H1 (cell line): Measurements from ENCODE around the gene SCCPDH. TPM values are rescaled to one million over a fixed set of nuclear protein-coding genes. Genes with fewer than 3 reads are reported as not detected.

ENCODE experiments used
- CBX5 ChIP-seq: fragments of 300-800, 300-1000 bp; sonication (generic); IDR thresholded peaks from 2 replicates; pipeline ENCODE4 v1.7.1; 2016; ENCODE audit warnings: antibody characterized with exemption, low read length, low read depth
- CHD7 ChIP-seq: fragments of 300-600 bp; sonication (generic); IDR thresholded peaks from 2 replicates; pipeline ENCODE4 v1.7.1; 2012; ENCODE audit warnings: low read length, moderate library complexity, mild to moderate bottlenecking, inconsistent platforms; ENCODE audit not compliant: insufficient replicate concordance
- E2F6 ChIP-seq: IDR thresholded peaks from 2 replicates; pipeline ENCODE4 v1.6.1; 2012; ENCODE audit warnings: inconsistent platforms
- EGR1 ChIP-seq: IDR thresholded peaks from 2 replicates; pipeline ENCODE4 v1.6.1; 2011; ENCODE audit warnings: low read depth, low read length, borderline replicate concordance
- KDM5A ChIP-seq: fragments of 200-600 bp; IDR thresholded peaks from 2 replicates; pipeline ENCODE4 v1.7.1; 2012; ENCODE audit warnings: mild to moderate bottlenecking, low read length, inconsistent platforms, mixed read lengths
- RFX5 ChIP-seq: IDR thresholded peaks from 2 replicates; pipeline ENCODE4 v1.6.1; 2011; ENCODE audit warnings: low read depth, low read length, improper control_type of control experiment, borderline replicate concordance
- SP2 ChIP-seq: IDR thresholded peaks from 2 replicates; pipeline ENCODE4 v1.6.1; 2012; ENCODE audit warnings: mild to moderate bottlenecking, low read length, inconsistent platforms
- TAF7 ChIP-seq: optimal IDR thresholded peaks from 2 replicates; pipeline ENCODE3; 2011; ENCODE audit warnings: low read depth, mild to moderate bottlenecking, inconsistent platforms, low read length, moderate library complexity, borderline replicate concordance
- TEAD4 ChIP-seq: IDR thresholded peaks from 2 replicates; pipeline ENCODE4 v1.6.1; 2012; ENCODE audit warnings: low read depth, low read length, inconsistent platforms, mixed read lengths
- polyA plus RNA-seq, 7 experiments: library from polyadenylated mRNA; depleted of rRNA in 3 of 7; stranded (reverse) in 5 of 7; unstranded in 2 of 7; fragments of >200 nt in 5 of 7; fragments of 200-250 nt in 2 of 7; gene quantifications; 1 replicate in 5 of 7; 2 replicates in 1 of 7; 4 replicates in 1 of 7; pipeline versions ENCODE4 v1.2.1 to v1.2.3, GENCODE V29; 2011 to 2013; ENCODE audit warnings: missing spikeins in 2 of 7, mixed read lengths in 2 of 7
- total RNA-seq: library from RNA; stranded (reverse); fragmentation: NEBNext Ultra II Directional; extraction: Animal tissue kit (Norgen Biotek cat#: 25700); gene quantifications from 2 replicates; pipeline ENCODE4 v1.2.1, GENCODE V29; 2021
- TF ChIP-seq, protein P1 (sequence below): IDR thresholded peaks from 2 replicates; pipeline ENCODE4 v1.6.1; 2011; ENCODE audit warnings: low read depth, mild to moderate bottlenecking, low read length; ENCODE audit not compliant: insufficient read depth

Gene SCCPDH
- total and polyA plus RNA-seq, 2 of the 8 experiments (the other 6 are each of a cell fraction or from before 2014, with no cell fraction given) = 9.5 to 17.0 TPM

GRCh38 chr1:246805135-246805716, 81.0 kb downstream of the SCCPDH start (continued):
- TF ChIP-seq CHD7 = no peak
- no peak for TF ChIP-seq TAF7
- TF ChIP-seq, protein P1, sequence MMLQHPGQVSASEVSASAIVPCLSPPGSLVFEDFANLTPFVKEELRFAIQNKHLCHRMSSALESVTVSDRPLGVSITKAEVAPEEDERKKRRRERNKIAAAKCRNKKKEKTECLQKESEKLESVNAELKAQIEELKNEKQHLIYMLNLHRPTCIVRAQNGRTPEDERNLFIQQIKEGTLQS = no peak
- TF ChIP-seq KDM5A = no peak
- TF ChIP-seq RFX5 = no peak
- TF ChIP-seq TEAD4 = no peak
- no peak for TF ChIP-seq E2F6
- TF ChIP-seq CBX5 = no peak
- no peak for TF ChIP-seq EGR1
- TF ChIP-seq SP2 = no peak
